ENCODE data around the gene PDCD10.

The PDCD10 gene

DNA sequence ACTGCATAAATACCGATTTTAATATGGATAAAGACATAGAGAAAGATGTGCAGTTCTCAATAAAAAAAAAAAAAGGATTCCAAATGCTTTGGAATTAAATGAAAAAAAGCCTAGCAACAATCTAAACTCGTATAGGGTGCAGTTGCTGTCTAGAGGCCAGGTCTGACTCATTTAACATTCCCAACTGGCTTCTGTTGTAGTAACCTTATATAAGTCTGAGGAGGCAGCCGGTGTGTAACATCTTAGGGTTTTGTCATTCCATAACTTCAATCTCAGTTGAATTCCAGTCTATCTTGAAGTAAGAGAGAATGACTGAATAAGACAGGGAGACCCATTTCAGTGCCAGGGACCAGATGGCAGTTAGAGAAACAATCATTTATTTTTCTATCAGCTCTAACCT lies 6.5 kb downstream of the PDCD10 start:
- DNase-seq (ENCODE audit: insufficient read length, low spot score) = no peak
- FAIRE-seq = no peak
- TF ChIP-seq TAF1 (IDR thresholded peaks at IDR 0.05; ENCODE audit: low read depth, low read length) (no peak), POU2F2 (IDR thresholded peaks at IDR 0.05; ENCODE audit: low read depth, low read length) (no peak), PAX5 (IDR thresholded peaks at IDR 0.05; ENCODE audit: insufficient read depth, low read length, severe bottlenecking) (no peak), SPI1 (IDR thresholded peaks at IDR 0.05; ENCODE audit: low read depth, low read length) (no peak), POLR2AphosphoS5 (IDR thresholded peaks at IDR 0.05; ENCODE audit: low read depth, low read length) (no peak), POLR2A (IDR thresholded peaks at IDR 0.05; ENCODE audit: low read depth, low read length) (no peak)

- DNase-seq (ENCODE audit: insufficient read length, low spot score) (no peak), FAIRE-seq (no peak)
- no peak for TF ChIP-seq TAF1 (IDR thresholded peaks at IDR 0.05; ENCODE audit: low read depth, low read length)
- TF ChIP-seq POU2F2 (IDR thresholded peaks at IDR 0.05; ENCODE audit: low read depth, low read length) = no peak
- no peak for TF ChIP-seq POLR2A (IDR thresholded peaks at IDR 0.05; ENCODE audit: low read depth, low read length)
- TF ChIP-seq POLR2AphosphoS5 (IDR thresholded peaks at IDR 0.05; ENCODE audit: low read depth, low read length) = no peak
- TF ChIP-seq SPI1 (IDR thresholded peaks at IDR 0.05; ENCODE audit: low read depth, low read length) = no peak
Observed at GRCh38 chr3:167723872-167724271, 10.8 kb downstream of the PDCD10 start.

DNA sequence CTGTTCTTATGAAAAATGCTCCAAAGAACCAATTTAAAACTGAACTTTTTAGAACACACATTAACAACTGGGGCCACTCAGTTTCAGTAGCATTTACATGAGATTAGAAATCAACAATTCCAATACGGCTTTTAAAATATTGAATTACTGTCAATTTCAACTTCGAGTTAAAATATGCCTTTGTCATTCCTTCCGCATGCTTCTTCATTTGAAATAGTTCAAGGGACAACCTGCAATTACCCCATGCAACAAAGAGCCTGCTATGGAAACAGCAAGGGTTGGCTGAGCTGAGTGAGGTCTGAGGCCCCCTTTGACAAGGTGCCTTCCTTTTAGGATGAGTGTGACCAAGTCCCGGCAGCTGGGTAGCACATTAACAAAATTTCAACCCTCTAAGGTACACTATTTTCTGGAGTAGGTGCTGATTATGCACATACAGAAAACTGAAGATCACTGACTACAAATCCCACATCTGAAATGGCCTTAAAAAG lies 11.6 kb downstream of the PDCD10 start:
- no peak for DNase-seq (ENCODE audit: insufficient read length, low spot score)
- FAIRE-seq = no peak
- TF ChIP-seq POU2F2 (IDR thresholded peaks at IDR 0.05; ENCODE audit: low read depth, low read length) = no peak
- TF ChIP-seq SPI1 (IDR thresholded peaks at IDR 0.05; ENCODE audit: low read depth, low read length) = no peak
- no peak for TF ChIP-seq PAX5 (IDR thresholded peaks at IDR 0.05; ENCODE audit: insufficient read depth, low read length, severe bottlenecking)

DNA sequence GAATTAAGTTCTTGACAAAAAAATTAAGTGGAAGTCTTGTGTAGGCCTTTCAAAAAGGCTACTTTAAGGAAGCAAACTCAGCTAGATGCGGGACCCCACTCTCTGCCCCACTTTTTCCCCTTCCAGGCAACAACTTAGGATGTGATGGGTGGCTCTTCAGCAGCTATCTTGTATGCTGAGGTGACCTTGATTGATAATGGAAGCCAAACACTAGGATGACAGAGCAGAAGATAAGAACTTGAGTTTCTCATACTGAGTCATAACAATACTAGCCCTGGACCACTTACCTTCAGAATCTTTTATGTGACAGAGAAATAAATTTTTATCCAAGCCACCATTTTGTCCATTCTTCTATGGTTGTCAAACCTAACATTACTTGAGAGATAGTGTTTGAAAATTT lies 16.1 kb downstream of the PDCD10 start:
- no peak for TF ChIP-seq PAX5 (IDR thresholded peaks at IDR 0.05; ENCODE audit: insufficient read depth, low read length, severe bottlenecking)
- no peak for TF ChIP-seq TAF1 (IDR thresholded peaks at IDR 0.05; ENCODE audit: low read depth, low read length)
- no peak for TF ChIP-seq POLR2AphosphoS5 (IDR thresholded peaks at IDR 0.05; ENCODE audit: low read depth, low read length)
- no peak for TF ChIP-seq POLR2A (IDR thresholded peaks at IDR 0.05; ENCODE audit: low read depth, low read length)
- TF ChIP-seq SPI1 (IDR thresholded peaks at IDR 0.05; ENCODE audit: low read depth, low read length) = no peak
- no peak for TF ChIP-seq POU2F2 (IDR thresholded peaks at IDR 0.05; ENCODE audit: low read depth, low read length)
- DNase-seq (ENCODE audit: insufficient read length, low spot score) (no peak), FAIRE-seq (no peak)

GRCh38 chr3:167716920-167717319 lies 17.8 kb downstream of the PDCD10 start:
- FAIRE-seq (no peak), DNase-seq (ENCODE audit: insufficient read length, low spot score) (no peak)
- TF ChIP-seq POLR2AphosphoS5 (IDR thresholded peaks at IDR 0.05; ENCODE audit: low read depth, low read length) (no peak), PAX5 (IDR thresholded peaks at IDR 0.05; ENCODE audit: insufficient read depth, low read length, severe bottlenecking) (no peak), SPI1 (IDR thresholded peaks at IDR 0.05; ENCODE audit: low read depth, low read length) (no peak)

DNA sequence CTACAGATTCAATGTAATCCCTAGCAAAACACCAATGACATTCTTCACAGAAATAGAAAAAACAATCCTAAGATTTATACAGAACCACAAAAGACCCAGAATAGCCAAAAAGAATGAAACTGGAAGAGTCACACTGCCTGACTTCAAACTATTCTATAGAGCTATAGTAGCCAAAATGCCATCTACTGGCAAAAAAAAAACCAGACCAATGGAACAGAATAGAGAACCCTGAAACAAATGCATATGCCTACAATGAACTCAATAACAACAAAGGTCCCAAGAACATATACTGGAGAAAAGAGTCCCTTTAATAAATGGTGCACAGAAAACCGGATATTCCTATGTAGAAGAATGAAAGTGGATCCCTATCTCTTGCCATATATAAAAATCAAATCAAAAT lies 19.8 kb downstream of the PDCD10 start:
- DNase-seq (ENCODE audit: insufficient read length, low spot score) (no peak), FAIRE-seq (no peak)
- no peak for TF ChIP-seq POU2F2 (IDR thresholded peaks at IDR 0.05; ENCODE audit: low read depth, low read length)
- TF ChIP-seq SPI1 (IDR thresholded peaks at IDR 0.05; ENCODE audit: low read depth, low read length) = no peak
- no peak for TF ChIP-seq POLR2AphosphoS5 (IDR thresholded peaks at IDR 0.05; ENCODE audit: low read depth, low read length)
- TF ChIP-seq PAX5 (IDR thresholded peaks at IDR 0.05; ENCODE audit: insufficient read depth, low read length, severe bottlenecking) = no peak
- no peak for TF ChIP-seq POLR2A (IDR thresholded peaks at IDR 0.05; ENCODE audit: low read depth, low read length)

- no peak for DNase-seq (ENCODE audit: insufficient read length, low spot score)
- no peak for TF ChIP-seq SPI1 (IDR thresholded peaks at IDR 0.05; ENCODE audit: low read depth, low read length)
- TF ChIP-seq POLR2AphosphoS5 (IDR thresholded peaks at IDR 0.05; ENCODE audit: low read depth, low read length) = no peak
- no peak for TF ChIP-seq POU2F2 (IDR thresholded peaks at IDR 0.05; ENCODE audit: low read depth, low read length)
- no peak for TF ChIP-seq TAF1 (IDR thresholded peaks at IDR 0.05; ENCODE audit: low read depth, low read length)
- no peak for TF ChIP-seq POLR2A (IDR thresholded peaks at IDR 0.05; ENCODE audit: low read depth, low read length)
- TF ChIP-seq PAX5 (IDR thresholded peaks at IDR 0.05; ENCODE audit: insufficient read depth, low read length, severe bottlenecking) = no peak
- FAIRE-seq = no peak
Observed at GRCh38 chr3:167712445-167712844, 22.2 kb downstream of the PDCD10 start.

- FAIRE-seq (no peak), DNase-seq (ENCODE audit: insufficient read length, low spot score) (no peak)
- TF ChIP-seq PAX5 (IDR thresholded peaks at IDR 0.05; ENCODE audit: insufficient read depth, low read length, severe bottlenecking) = no peak
- TF ChIP-seq POLR2AphosphoS5 (IDR thresholded peaks at IDR 0.05; ENCODE audit: low read depth, low read length) = no peak
- TF ChIP-seq POU2F2 (IDR thresholded peaks at IDR 0.05; ENCODE audit: low read depth, low read length) = no peak
- no peak for TF ChIP-seq TAF1 (IDR thresholded peaks at IDR 0.05; ENCODE audit: low read depth, low read length)
- TF ChIP-seq SPI1 (IDR thresholded peaks at IDR 0.05; ENCODE audit: low read depth, low read length) = no peak
- no peak for TF ChIP-seq POLR2A (IDR thresholded peaks at IDR 0.05; ENCODE audit: low read depth, low read length)
Observed at GRCh38 chr3:167711439-167711838, 23.3 kb downstream of the PDCD10 start.

DNA sequence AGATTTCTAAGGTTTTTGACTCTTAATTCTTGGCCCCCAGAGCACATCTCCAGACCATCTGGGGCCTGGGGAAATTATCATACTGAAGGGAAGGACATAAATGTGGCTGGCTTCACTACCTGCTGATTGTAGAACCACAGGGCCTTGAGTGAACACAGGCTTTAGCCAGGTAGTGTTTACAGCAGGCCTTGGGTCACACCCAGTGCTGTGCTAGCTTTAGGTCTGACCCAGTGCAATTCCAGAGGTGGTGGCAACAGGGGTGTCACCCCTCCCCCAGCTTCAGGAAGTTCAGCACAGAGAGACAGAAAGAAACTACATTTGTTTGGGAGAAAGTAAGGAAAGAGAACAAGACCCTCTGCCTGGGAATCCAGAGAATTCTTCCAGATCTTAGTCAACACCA lies 24.1 kb downstream of the PDCD10 start:
- TF ChIP-seq POU2F2 (IDR thresholded peaks at IDR 0.05; ENCODE audit: low read depth, low read length) = no peak
- TF ChIP-seq POLR2AphosphoS5 (IDR thresholded peaks at IDR 0.05; ENCODE audit: low read depth, low read length) = no peak
- TF ChIP-seq POLR2A (IDR thresholded peaks at IDR 0.05; ENCODE audit: low read depth, low read length) = no peak
- TF ChIP-seq TAF1 (IDR thresholded peaks at IDR 0.05; ENCODE audit: low read depth, low read length) = no peak
- TF ChIP-seq SPI1 (IDR thresholded peaks at IDR 0.05; ENCODE audit: low read depth, low read length) = no peak
- no peak for TF ChIP-seq PAX5 (IDR thresholded peaks at IDR 0.05; ENCODE audit: insufficient read depth, low read length, severe bottlenecking)
- FAIRE-seq (no peak), DNase-seq (ENCODE audit: insufficient read length, low spot score) (no peak)

GRCh38 chr3:167709690-167710089 lies 25.0 kb downstream of the PDCD10 start:
- FAIRE-seq = no peak
- TF ChIP-seq POU2F2 (IDR thresholded peaks at IDR 0.05; ENCODE audit: low read depth, low read length) (no peak), POLR2A (IDR thresholded peaks at IDR 0.05; ENCODE audit: low read depth, low read length) (no peak), TAF1 (IDR thresholded peaks at IDR 0.05; ENCODE audit: low read depth, low read length) (no peak), POLR2AphosphoS5 (IDR thresholded peaks at IDR 0.05; ENCODE audit: low read depth, low read length) (no peak), PAX5 (IDR thresholded peaks at IDR 0.05; ENCODE audit: insufficient read depth, low read length, severe bottlenecking) (no peak), SPI1 (IDR thresholded peaks at IDR 0.05; ENCODE audit: low read depth, low read length) (no peak)
- no peak for DNase-seq (ENCODE audit: insufficient read length, low spot score)
